HG03460 (cell line): ENCODE data around the gene MXRA8.
"Not testable (repeated sequence)": the region's sequence is repeated elsewhere in the genome, so short reads cannot be mapped to it uniquely, and the experiment has no call there.

Source experiments
- ATAC-seq: cut with Tn5 transposase; IDR thresholded peaks from one replicate; pipeline ENCODE4 v1.9.1; 2021; ENCODE audit not compliant: unreplicated experiment

MXRA8 gene

DNA sequence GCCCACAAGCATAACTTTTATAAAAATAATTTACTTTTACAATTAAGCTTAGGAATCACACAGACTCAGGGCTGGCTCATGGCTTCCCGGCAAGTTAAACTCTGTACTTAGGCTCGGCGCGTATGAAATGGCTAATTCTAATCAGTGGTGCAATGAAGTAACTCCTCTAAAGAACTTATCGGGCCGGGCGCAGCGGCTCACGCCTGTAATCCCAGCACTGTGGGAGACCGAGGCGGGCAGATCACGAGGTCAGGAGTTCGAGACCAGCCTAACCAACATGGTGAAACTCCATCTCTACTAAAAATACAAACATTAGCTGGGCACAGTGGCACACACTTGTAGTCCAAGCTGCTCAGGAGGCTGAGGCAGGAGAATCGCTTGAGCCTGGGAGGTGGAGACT, 11.7 kb upstream of the MXRA8 start:
- ATAC-seq = not testable (repeated sequence)

DNA sequence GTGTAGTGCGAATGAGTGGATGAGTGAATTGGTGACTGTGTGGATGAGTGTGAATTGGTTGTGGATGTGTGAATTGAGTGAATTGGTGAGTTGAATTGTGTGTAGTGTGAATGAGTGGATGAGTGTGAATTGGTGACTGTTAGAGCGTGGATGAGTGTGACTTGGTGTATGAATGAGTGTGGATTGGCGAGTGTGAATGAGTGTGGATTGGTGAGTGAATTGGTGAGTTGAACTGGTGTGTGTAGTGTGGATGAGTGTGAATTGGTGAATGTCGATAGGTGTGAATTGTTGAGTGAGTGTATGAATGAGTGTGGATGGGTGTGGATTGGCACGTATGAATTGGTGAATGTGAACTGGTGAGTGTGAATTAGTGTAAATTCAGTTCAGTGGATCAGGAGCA, 9.0 kb upstream of the MXRA8 start:
- ATAC-seq = no peak

DNA sequence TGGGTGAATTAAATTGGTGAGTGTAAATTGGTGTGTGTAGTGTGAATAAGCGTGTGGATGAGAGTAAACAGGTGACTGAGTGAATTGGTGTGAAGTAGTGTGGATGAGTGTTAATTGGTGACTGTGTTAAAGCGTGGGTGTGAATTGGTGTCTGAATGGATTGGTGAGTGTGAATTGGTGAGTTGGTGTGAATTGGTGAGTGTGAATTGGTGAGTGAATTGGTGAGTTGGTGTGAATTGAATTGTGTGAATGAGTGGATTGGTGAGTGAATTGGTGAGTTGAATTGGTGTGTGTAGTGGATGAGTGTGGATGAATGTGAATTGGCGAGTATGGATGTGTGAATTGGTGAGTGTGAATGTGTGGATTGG, 8.3 kb upstream of the MXRA8 start:
- ATAC-seq = no peak

DNA sequence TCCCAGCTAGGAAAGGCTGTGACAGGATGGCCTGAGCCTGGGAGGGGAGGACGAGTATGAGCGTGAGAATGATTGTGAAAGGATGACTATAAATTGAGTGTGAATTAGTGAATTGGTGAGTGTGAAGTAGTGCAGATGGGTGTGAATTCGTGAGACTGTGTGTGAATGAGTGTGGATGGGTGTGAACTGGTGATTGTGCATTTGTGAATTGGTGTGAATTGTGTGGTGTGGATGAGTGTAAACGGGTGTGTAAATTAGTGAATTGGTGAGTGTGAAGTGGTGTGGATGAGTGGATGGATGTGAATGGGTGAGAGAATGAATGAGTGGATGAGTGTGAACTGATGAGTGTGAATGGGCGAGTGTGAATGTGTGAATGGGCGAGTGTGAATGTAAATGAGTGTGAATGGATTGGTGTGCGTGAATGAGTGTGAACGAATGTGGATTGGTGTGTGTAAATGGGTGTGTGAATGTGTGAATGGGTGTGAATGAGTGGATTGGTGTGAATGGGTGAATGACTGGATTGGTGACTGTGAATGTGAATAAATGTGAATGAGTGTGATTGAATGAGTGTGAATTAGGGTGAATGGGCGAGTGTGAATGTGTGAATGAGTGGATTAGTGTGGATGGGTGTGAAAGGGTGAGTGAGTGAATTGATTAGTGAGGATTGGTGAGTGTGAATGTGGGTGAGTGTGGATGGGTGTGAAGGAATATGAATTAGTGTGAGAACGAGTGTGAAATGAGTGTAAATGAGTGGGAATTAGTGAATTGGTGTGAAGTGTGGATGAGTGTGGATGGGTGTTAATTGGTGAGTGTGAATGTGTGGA, 7.7 kb upstream of the MXRA8 start:
- no peak for ATAC-seq

DNA sequence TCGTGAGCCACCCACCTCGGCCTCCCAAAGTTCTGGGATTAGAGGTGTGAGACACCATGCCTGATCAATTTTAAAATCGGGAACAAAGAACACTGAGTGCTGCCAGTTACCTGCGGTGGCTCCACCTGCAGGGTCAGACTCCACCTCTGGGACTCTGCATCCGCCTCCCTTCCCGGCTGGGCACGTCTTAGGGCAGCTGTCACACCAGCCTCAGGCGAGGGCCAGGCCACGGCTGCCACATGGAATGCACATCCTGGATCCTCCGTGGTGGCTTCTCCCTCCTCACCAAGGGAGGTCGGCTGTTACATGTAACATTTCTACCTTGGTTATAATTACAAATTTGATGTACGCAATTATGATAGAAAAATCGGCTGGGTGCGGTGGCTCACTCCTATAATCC, 5.9 kb upstream of the MXRA8 start:
- no peak for ATAC-seq

DNA sequence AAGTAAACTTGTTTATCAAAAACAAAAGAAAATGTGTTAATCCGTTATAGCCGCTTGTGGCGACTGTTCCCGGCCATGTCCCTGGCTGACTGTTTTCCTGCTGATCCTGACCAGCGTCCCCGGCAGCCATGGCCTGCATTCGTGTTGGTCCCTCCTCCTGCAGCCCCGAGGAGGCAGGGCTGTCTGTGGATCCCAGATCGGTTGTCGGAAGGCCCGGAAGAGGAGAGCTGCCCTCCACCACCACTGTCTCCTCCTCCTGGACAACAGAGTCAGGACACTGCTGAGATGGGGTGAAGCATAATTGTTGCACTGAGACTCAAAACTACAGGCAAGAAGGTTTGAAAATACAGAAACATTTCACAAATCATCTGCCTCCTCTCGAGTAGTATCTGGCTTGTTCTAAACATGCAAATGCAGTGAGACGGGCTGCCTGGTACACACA, 3.6 kb upstream of the MXRA8 start:
- no peak for ATAC-seq

DNA sequence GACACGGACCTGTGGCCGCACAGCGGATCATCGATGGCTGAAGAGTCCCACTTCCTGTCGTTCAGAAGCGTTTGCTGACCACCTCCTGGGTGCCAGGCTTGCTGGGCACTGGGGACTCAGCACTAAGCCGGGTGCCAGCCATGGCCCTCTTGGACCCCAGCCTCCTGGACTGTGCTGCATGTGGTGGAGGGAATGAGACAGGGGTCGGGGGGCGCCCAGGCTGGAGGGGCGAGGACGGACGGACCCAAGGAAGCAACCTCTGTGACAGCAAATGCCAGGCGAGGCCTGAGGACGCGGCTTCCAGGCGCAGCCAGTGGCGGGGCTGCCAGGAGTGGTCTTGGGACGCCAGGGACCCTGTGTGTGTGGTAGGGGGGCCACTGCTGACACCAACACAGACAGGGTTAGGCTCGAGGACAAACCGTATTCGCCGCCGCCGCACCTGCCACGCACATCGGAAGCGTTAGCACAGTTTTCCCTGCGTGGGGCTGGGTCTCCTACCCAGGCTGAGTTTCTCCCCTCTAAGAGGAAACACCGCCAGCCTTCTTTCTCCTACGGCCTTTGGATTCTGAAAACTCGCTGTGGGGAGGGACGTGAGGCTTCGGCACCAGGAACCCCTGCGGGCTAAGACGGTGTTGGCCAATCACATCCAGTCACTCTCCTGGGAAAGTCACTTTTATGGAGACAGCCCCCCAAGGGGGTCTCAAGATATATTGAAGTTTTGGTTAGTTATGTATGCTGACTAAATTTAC, 3.1 kb upstream of the MXRA8 start:
- no peak for ATAC-seq

DNA sequence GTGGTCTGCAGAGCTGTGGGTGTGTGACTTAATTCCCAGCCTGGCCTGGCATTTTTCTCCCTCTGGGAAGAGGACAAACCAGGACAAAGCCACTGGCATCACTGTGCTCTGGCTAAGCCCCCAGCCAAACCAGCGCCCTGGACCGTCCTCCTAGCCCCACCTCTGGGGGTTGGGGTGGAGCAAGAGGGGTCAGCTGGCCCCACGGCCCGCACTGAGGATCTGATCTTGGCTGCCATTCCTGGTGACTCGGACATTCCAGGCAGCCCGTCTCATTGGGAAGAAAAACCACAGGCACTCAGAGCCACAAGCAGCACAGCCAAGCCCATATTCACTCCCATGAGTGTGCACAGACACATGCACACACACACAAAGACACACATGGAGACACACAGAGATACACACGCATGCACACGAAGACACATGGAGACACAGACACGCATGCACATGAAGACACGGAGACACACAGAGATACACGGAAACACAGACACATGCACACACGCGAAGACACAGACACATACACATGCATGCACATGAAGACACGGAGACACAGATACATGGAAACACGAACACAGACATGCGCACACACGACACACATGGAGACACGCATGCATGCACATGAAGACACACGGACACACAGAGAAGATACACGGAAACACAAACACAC, 2.3 kb upstream of the MXRA8 start:
- no peak for ATAC-seq

DNA sequence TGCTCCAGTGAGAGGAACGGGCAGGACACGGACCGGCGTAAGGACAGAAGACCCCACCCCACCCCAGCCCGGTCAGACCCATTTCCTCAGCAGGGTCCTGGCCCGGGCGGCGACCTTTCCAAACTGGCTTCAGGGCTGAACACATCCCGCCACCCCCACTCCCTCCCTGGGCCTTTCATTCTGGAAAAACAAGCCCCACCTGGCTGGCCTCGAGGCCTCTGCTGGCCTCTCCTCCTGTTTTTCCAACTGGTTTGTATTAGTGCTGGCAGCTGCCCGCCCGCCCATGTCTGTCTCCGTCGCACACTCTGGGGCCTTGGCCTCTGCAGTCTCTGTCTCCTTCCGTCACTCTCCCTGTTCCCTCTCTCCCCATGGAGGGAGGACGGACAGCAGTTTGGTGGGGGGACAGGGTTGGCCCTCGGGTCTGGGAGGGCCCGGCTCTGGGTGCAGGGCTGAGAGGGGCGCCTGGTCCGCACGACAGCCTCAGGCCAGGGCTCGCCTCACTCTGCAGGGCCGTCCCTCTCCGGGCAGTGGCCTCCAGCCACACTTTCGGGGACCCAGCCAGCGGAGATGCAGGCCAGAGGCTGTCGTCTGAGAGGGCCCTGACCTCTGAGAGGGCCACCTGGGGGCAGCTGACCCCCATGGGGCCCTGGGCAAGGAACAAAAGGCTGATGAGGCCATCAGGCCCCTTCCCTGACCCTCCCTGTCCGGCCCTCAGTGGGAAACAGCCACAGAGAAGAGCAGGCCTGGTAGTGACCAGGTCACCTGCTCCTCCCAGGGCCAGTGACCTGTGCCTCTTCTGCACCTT, 1.5 kb upstream of the MXRA8 start:
- ATAC-seq = no peak

DNA sequence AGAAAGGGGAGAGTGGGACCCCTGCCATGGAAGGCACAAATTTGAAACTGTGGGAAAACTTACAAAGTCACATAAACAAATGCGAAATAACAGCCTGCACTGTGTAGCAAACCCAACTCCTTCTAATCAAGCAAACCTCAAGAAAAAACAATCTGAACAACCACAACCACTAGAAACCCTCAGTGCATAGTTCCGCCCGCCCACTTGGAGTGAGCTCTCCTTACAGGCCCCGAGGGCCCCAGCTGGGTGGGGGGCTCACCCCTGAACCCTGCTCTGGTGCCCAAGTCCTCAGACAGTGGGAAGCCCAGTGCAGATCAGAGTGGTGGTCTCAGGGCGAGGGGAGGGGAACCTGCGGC, 931 bp upstream of the MXRA8 start:
- ATAC-seq = no peak

DNA sequence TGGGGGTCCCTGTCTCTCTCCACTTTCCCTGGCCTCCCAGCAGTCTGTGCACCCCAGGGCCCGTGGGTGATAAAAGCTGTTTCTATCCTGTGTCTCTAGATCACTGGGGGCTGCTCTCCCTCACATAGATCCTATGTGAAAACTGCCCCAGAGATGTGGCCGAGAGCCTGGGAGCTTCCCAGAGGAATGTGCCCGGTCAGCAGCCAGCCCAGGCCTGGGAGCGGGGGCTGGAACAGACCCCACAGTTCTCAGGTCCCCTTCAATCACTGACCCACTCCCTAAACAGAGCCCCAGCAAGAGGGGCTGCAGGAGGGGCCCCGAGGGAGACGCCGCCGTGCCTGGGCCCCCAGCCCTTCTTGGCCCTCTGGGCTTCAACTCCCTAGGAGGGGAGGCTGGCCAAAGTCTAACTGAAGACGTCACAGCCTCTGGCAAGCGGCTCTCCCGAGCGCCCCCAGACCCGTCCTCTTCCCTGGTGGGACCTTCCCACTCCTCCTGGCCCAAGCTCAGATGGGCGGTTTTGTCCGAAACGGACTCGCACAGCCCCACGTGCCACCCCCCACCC, 403 bp downstream of the MXRA8 start:
- ATAC-seq = no peak

DNA sequence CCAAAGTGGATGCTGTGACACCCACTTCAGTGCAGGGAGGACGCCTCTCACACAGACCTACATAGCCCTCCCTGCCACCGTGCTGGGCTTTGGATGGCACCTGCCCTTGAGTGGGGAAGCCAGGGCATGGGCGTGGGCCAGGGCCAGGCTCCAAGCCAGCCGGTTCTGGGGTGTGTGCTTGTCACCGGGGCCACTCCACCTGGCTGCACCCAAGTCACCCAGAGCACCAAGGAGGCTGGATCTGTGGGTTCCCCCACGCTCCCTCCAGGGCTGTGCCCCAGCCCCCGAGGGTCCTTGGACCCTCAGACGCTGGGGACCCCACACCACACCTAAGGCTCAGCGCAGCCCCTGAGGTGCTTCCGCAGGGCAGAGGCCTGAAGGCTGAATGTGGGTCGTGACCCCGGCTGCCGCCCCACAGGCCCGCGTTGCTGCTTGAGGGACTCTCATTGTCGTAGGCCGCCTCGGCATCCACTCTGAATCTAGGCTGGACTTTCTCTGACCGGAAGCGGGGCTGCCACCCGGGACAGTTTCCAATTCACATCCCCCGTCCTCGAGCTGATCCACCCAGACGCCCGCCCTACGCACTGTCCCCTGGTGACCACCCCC, 1.5 kb downstream of the MXRA8 start:
- ATAC-seq = no peak

DNA sequence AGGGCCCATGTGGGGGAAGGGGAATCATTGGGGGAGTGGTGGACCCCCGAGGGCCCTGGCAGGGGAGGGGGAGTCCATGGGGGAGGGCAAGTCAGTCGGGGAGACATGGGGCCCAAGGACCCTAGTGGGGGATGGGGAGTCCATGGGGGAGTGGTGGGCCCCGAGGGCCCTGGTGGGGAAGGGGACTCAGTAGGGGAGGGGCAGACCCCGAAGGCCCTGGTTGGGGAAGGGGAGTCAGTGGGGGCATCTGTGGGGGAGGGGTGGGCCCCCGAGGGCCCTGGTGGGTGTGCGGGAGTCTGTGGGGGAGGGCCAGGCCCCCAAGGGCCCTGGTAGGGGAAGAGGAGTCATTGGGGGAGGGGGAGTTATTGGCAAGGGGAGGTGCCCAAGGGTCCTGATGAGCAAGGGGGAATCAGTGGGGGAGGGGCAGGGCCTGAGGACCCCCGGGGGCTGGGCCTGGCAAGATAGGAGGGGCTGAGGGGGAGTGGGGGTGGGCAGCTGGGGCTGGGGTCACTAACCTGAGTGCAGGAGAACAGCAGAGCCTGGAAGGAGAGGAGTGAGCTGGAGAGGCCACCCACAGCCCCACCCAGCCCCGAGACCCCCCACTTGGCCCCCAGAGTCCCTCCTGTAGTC, 2.1 kb downstream of the MXRA8 start:
- no peak for ATAC-seq

DNA sequence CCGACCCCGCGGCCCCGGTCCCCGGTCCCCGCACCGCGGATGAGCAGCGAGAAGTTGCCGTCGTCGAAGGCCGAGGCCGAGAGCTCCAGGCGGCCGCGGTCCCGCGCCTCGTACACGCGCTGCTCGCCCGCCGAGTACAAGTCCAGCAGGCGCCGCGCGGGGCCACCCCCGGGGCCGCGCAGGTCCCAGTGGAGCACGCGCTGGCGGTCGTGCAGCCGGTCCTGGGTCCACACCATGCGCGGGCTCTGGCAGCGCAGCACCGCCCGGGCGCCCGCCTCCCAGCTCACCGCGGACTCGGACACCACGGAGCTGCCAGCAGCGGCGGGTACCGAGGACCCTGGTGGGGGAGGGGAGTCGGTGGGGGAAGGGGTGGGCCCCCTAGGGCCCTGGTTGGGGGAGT, 2.9 kb downstream of the MXRA8 start:
- no peak for ATAC-seq

DNA sequence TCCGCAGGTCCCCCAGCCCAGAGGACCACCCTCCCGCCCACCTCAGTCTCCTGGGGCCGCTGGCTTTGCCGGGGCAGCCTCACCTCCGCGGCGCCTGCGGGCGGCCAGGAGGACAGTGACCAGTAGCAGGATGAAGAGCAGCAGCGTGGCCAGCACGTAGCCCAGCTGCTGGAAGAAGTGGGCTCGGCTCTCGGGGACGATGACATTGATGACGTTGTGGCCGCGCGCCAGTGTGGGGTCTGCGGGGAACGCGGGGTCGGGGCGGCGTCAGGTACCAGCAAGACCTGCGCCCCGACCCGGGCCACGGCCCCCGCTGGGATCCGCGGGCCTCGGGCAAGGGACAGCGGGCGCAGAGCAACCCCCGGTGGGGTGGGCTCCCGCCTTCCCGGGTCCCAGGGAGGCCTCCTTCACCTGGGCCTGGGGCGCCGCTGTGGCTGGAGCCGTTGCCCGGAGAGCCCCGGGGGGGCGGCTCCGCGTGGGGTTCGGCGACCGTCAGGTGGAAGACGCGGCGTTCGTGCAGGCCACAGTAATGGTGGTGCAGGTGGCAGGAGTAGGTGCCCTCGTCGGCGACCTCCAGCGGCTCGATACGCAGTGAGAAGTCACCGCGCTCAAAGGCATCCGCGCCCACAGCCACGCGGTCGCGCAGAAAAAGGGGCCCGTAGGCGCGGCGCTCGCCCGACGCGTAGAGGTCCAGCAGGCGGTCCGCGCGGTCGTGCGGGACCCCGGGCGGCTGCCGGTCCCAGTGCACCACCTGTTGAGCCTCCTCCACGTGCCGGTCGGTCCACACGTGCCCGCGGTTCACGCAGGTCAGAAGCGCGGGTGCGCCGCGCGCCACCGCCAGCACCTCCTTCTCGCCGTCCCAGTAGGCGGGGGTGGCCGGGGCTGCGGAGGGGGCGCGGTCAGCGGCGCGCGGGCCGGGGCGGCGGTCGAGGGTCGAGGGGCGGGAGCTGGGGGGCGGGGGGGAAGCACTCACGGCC, 3.8 kb downstream of the MXRA8 start:
- no peak for ATAC-seq

DNA sequence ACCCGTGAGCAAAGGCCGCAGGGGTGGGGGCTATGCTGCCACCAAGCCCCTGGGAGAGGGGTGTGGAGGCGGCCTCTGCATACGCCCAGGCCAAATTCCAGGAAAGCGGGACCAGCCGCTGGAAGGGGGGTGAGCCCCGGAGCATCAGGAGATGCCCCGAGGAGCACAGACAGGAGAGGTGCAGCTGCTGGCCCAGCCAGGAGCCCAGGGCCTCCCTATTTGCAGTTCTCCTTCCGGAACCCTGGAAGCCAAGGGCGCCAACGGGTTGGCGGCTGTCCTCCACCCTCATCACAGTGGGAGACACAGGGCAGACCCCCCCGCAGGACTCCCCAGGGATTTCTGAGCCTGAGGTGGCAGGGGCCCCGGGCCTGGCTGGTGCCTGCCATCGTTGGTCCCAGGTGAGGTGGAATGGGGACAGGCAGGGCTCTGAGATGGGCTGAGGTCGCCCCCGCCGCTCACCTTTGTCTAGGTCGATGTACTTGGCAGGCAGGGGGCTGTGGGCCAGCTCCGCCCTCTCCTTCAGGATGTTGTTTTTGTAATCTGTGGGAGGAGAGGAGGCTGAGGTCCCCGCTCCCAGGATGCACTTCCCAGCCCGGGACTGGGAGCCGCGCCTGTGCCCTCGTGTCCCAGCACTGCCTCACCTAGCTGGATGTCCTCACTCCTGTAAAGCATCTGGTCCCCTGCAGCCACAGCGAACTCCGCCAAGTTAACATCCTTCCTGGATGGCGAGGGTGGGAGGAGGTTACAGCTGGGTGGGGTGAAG, 4.8 kb downstream of the MXRA8 start:
- ATAC-seq = no peak

DNA sequence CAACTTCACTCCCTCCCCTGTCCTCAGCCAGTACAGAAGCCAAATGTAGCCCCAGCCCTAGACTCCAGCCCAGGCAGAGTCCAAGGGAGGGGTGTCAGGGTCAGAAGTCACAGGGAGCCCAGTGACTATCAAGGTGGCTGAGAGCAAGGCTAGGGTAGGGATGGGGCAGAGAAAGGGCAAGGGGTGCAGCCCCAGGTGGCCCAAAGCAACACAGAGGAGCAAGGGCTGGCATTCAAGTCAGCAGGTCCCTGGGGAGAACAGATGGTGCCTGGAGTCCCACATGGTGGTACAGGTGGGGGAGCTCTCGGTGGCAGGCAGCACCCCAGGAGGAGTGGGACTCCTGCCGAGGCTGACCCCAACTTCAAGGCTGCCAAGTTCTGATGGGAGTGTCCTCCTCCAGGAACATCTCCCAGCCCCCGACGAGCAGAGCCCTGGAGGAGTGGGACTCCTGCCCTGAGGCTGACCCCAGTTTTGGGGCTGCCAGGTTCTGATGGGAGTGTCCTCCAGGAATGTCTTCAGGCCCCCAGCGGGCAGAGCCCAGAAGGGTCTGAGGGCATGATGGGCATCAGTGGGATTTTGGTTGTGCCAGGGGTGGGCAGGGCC, 5.5 kb downstream of the MXRA8 start:
- ATAC-seq = no peak
